ENCODE data around the gene RGS18. TPM values are rescaled to one million over a fixed set of nuclear protein-coding genes. Genes with fewer than 3 reads are reported as not detected.

The RGS18 gene
- total and polyA plus RNA-seq, 9 of the 15 experiments (the other 6 are each of a cell fraction or from before 2014, with no cell fraction given) = 0.03 to 0.11 (median 0.05) TPM; not detected in 5

DNA sequence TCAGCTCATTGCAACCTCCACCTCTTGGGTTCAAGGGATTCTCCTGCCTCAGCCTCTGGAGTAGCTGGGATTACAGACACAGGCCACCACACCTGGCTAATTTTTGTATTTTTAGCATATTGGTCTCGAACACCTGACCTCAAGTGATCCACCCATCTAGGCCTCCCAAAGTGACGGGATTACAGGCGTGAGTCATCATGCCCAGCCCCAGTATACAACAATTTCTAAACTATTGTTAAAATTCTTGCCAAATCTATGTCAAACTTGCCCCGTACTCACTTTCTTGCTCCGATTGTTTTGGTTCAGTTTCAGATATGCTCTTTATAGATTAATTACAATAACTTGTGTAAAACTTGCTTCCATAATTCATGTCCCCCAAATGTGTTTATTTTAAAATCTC lies 4.1 kb downstream of the RGS18 start:
- CTCF ChIA-PET (ENCODE audit: low intra/inter-chr PET ratio) = no interaction called here
- no peak for DNase-seq (ENCODE audit: extremely low read depth in 1 of 4, low spot score in 3 of 4)
- no peaks in the 10 kb centered on the region for H4K20me1 ChIP-seq (replicated peaks; ENCODE audit: control insufficient read depth, insufficient read depth, low read length)
- no peaks in the 10 kb centered on the region for H3K4me1 ChIP-seq (replicated peaks in 1 of 2; ENCODE audit: control insufficient read depth in 2 of 2, insufficient read depth in 2 of 2, low read length in 2 of 2)
- no peaks in the 10 kb centered on the region for H3K79me2 ChIP-seq (ENCODE audit: control insufficient read depth, insufficient read depth, low read length)
- ATAC-seq = no peak
- no peak for TF ChIP-seq ZNF311 (CRISPR knock-in tag; IDR thresholded peaks at IDR 0.05)
- TF ChIP-seq SREBF2 (CRISPR knock-in tag; IDR thresholded peaks at IDR 0.05) = no peak
- TF ChIP-seq, protein P1, sequence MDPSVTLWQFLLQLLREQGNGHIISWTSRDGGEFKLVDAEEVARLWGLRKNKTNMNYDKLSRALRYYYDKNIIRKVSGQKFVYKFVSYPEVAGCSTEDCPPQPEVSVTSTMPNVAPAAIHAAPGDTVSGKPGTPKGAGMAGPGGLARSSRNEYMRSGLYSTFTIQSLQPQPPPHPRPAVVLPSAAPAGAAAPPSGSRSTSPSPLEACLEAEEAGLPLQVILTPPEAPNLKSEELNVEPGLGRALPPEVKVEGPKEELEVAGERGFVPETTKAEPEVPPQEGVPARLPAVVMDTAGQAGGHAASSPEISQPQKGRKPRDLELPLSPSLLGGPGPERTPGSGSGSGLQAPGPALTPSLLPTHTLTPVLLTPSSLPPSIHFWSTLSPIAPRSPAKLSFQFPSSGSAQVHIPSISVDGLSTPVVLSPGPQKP (CRISPR knock-in tag; IDR thresholded peaks at IDR 0.05) = no peak
- TF ChIP-seq, protein P2, sequence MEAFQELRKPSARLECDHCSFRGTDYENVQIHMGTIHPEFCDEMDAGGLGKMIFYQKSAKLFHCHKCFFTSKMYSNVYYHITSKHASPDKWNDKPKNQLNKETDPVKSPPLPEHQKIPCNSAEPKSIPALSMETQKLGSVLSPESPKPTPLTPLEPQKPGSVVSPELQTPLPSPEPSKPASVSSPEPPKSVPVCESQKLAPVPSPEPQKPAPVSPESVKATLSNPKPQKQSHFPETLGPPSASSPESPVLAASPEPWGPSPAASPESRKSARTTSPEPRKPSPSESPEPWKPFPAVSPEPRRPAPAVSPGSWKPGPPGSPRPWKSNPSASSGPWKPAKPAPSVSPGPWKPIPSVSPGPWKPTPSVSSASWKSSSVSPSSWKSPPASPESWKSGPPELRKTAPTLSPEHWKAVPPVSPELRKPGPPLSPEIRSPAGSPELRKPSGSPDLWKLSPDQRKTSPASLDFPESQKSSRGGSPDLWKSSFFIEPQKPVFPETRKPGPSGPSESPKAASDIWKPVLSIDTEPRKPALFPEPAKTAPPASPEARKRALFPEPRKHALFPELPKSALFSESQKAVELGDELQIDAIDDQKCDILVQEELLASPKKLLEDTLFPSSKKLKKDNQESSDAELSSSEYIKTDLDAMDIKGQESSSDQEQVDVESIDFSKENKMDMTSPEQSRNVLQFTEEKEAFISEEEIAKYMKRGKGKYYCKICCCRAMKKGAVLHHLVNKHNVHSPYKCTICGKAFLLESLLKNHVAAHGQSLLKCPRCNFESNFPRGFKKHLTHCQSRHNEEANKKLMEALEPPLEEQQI (IDR thresholded peaks at IDR 0.05) = no peak; the same call in 1 of the 2 replicates
- TF ChIP-seq KDM1A (IDR thresholded peaks at IDR 0.05) = no peak
- no peak for TF ChIP-seq SMAD4 (CRISPR knock-in tag; conservative IDR thresholded peaks at IDR 0.05)
- no peak for TF ChIP-seq HNRNPUL1 (IDR thresholded peaks at IDR 0.05; ENCODE audit: low read length)
- TF ChIP-seq RFX7 (CRISPR knock-in tag; IDR thresholded peaks at IDR 0.05) = no peak
- TF ChIP-seq, protein P3, sequence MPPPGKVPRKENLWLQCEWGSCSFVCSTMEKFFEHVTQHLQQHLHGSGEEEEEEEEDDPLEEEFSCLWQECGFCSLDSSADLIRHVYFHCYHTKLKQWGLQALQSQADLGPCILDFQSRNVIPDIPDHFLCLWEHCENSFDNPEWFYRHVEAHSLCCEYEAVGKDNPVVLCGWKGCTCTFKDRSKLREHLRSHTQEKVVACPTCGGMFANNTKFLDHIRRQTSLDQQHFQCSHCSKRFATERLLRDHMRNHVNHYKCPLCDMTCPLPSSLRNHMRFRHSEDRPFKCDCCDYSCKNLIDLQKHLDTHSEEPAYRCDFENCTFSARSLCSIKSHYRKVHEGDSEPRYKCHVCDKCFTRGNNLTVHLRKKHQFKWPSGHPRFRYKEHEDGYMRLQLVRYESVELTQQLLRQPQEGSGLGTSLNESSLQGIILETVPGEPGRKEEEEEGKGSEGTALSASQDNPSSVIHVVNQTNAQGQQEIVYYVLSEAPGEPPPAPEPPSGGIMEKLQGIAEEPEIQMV (tag; conservative IDR thresholded peaks at IDR 0.05; ENCODE audit: low read depth) = no peak
- no peaks in the 10 kb centered on the region for H3K27me3 ChIP-seq (ENCODE audit: control insufficient read depth in 2 of 2, insufficient read depth in 2 of 2, low read length in 2 of 2)
- intact Hi-C loops (cut with micrococcal nuclease) = no loop called here
- no peak overlapping the region for H3K4me2 ChIP-seq (ENCODE audit: insufficient read depth, low read length)
- no peak overlapping the region for H3K27ac ChIP-seq (ENCODE audit: extremely low read depth, low read depth, low read length)
- no peaks in the 10 kb centered on the region for H3K9me1 ChIP-seq (ENCODE audit: control insufficient read depth, insufficient read depth, low read length)
- H3K9me3 ChIP-seq (replicated peaks; ENCODE audit: control insufficient read depth, insufficient read depth, low read depth, low read length) = peaks cover 9% of the 10 kb centered on the region
- in situ Hi-C loops (cut with MboI) = no loop called here
- H3K4me3 ChIP-seq = no peak overlapping the region
- no TSS peak for BruUV-seq (replicated peaks)
- no peak overlapping the region for H3K9ac ChIP-seq (ENCODE audit: insufficient read depth in 1 of 2, low read depth in 2 of 2, low read length in 2 of 2)
- no peaks in the 10 kb centered on the region for H3K36me3 ChIP-seq (ENCODE audit: control insufficient read depth, insufficient read depth, low read length)
- no peak overlapping the region for H2AFZ ChIP-seq (ENCODE audit: low read depth, low read length)
- 40% methylated on average over 5 of the region's 5 CpGs for WGBS (ENCODE audit: insufficient coverage, low coverage, missing lambda C conversion rate)
- no peak for FAIRE-seq
- POLR2A ChIA-PET = interaction anchor here (0.9 to 1.3 kb wide), 2 partner anchors 15 to 23 kb away, joined by 3 read pairs; no protein-coding TSS in a partner anchor
